Measurements from ENCODE around the gene NDUFB10. TPM values are rescaled to one million over a fixed set of nuclear protein-coding genes. Genes with fewer than 3 reads are reported as not detected.

NDUFB10 gene
- total and polyA plus RNA-seq, 2 donors from 2014 or later = 123 to 432 TPM

DNA sequence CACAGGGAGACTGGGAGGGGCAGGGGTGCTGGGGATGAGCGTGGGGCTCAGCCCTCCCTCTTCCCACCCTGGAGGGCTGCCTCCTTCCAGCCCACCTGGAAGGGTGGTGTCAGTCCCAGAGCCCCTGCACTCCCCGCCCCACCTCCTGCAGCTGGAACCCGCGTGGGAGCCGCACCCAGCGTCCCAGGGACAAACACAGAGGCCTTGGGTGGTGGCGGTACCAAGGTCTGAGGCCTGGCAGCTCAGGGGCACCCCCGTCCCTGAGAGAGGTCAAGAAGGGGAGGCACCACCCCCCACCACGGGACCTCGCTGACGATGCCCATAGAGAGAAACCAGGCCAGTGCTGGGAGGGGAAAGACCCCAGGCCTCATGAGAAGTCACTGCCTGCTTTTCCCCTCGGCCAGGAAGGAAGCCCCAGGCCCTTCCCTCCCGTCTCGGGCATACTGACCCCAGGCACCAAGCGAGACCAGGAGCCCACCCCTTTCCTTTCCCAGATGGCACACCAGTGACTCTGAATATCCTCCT lies 45.2 kb upstream of the NDUFB10 start:
- FAIRE-seq = no peak
- intact Hi-C loops (cut with DNase I) = no loop called here
- no peak overlapping the region for H3K9ac ChIP-seq (ENCODE audit: low read length in 3 of 3)
- H3K36me3 ChIP-seq (ENCODE audit: control insufficient read depth in 2 of 3, insufficient read depth in 3 of 3, low read length in 3 of 3) = no peaks in the 10 kb centered on the region
- TF ChIP-seq, protein P1, sequence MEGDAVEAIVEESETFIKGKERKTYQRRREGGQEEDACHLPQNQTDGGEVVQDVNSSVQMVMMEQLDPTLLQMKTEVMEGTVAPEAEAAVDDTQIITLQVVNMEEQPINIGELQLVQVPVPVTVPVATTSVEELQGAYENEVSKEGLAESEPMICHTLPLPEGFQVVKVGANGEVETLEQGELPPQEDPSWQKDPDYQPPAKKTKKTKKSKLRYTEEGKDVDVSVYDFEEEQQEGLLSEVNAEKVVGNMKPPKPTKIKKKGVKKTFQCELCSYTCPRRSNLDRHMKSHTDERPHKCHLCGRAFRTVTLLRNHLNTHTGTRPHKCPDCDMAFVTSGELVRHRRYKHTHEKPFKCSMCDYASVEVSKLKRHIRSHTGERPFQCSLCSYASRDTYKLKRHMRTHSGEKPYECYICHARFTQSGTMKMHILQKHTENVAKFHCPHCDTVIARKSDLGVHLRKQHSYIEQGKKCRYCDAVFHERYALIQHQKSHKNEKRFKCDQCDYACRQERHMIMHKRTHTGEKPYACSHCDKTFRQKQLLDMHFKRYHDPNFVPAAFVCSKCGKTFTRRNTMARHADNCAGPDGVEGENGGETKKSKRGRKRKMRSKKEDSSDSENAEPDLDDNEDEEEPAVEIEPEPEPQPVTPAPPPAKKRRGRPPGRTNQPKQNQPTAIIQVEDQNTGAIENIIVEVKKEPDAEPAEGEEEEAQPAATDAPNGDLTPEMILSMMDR (IDR thresholded peaks at IDR 0.05; ENCODE audit: borderline replicate concordance, extremely low read depth, insufficient read depth) = no peak
- peaks cover 9% of the 10 kb centered on the region for H3K27me3 ChIP-seq (ENCODE audit: control insufficient read depth, insufficient read depth, low read length)
- H3K4me3 ChIP-seq (ENCODE audit: low read length in 3 of 3) = no peak overlapping the region
- H3K4me1 ChIP-seq (ENCODE audit: control insufficient read depth in 2 of 3, insufficient read depth in 2 of 3, low read depth in 1 of 3, low read length in 3 of 3) = no peaks in the 10 kb centered on the region
- peak in 1 of 5 donors; percentile 49 for DNase-seq
- H3K27ac ChIP-seq (ENCODE audit: low read depth in 2 of 2, low read length in 2 of 2) = no peak overlapping the region
- no peaks in the 10 kb centered on the region for H3K9me3 ChIP-seq (ENCODE audit: control insufficient read depth in 2 of 3, insufficient read depth in 1 of 3, low read length in 3 of 3)

DNA sequence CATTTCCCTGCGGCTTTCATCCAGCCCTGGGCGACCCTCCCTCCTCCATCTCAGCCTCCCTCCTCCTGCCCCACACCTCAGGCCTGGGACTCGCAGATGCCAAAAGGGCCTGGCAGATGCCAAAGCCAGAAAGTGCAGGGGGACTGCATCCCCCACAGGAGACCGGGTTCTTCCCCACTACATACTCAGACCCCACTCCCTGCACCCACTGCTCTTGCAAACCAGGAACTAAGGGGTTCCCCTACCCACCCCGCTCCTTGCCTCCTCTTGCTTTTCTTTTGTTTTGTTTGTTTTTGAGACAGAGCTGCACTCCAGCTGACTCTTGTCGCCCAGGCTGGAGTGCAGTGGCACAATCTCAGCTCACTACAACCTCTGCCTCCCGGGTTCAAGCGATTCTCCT lies 44.4 kb upstream of the NDUFB10 start:
- Histone ChIP-seq H3K9me3 (ENCODE audit: control insufficient read depth in 2 of 3, insufficient read depth in 1 of 3, low read length in 3 of 3) (no peaks in the 10 kb centered on the region), H3K27me3 (ENCODE audit: control insufficient read depth, insufficient read depth, low read length) (peaks cover 14% of the 10 kb centered on the region), H3K27ac (ENCODE audit: low read depth in 2 of 2, low read length in 2 of 2) (no peak overlapping the region), H3K4me1 (ENCODE audit: control insufficient read depth in 2 of 3, insufficient read depth in 2 of 3, low read depth in 1 of 3, low read length in 3 of 3) (no peaks in the 10 kb centered on the region), H3K9ac (ENCODE audit: low read length in 3 of 3) (no peak overlapping the region), H3K4me3 (ENCODE audit: low read length in 3 of 3) (no peak overlapping the region), H3K36me3 (ENCODE audit: control insufficient read depth in 2 of 3, insufficient read depth in 3 of 3, low read length in 3 of 3) (no peaks in the 10 kb centered on the region)
- FAIRE-seq = no peak
- DNase-seq = no peak
- intact Hi-C loops (cut with DNase I) = no loop called here
- TF ChIP-seq, protein P1 (IDR thresholded peaks at IDR 0.05; ENCODE audit: borderline replicate concordance, extremely low read depth, insufficient read depth) = no peak

DNA sequence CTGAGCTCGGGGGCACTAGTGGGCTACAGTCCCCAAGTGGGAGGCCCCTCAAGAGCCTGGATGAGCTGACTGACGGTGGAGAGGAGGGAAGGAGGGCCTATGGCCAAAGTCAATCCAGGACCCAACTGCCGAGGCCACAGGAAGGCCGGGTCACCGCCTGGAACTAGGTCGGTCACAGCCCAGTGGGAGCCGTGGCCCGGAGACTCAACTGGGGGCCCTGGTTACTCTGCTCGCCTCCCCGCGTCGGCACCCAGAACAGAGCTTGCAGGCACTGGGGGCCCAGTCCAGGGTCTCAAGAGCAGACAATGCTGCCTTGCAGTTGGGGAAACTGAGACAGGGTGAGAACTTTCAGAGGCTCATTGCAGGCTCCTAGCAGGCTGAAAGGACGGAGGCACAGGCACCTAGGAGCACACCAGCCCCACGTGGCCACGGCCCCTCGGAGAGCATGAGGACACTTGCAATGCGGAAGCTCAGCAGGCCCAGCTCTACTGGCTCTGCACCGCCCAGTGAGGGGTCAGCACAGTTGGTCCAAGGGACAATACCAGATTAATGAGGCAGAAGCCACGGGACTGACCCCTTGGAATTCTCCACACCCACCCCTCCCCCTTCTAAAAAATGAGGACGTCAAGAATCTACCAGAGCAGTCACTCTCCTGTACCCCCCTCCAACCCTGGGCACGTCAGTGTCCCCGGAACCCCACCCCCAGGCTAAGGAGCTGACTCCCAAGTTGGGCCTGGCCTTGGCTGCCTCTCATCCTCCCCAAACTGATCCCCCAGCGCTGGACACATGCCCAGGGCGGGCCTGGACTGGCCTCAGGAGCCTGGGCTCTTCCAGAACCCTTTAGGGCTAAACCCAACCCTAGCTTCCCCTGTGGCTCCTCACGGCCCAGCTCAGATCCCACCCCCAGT lies 43.4 kb upstream of the NDUFB10 start:
- H3K27me3 ChIP-seq (ENCODE audit: control insufficient read depth, insufficient read depth, low read length) = peaks cover 23% of the 10 kb centered on the region
- H3K9ac ChIP-seq (ENCODE audit: low read length in 3 of 3) = no peak overlapping the region
- H3K4me3 ChIP-seq (ENCODE audit: low read length in 3 of 3) = no peak overlapping the region
- no peaks in the 10 kb centered on the region for H3K9me3 ChIP-seq (ENCODE audit: control insufficient read depth in 2 of 3, insufficient read depth in 1 of 3, low read length in 3 of 3)
- DNase-seq (peak in 1 of 5 donors; percentile 53), FAIRE-seq (no peak)
- no peak overlapping the region for H3K27ac ChIP-seq (ENCODE audit: low read depth in 2 of 2, low read length in 2 of 2)
- no peaks in the 10 kb centered on the region for H3K4me1 ChIP-seq (ENCODE audit: control insufficient read depth in 2 of 3, insufficient read depth in 2 of 3, low read depth in 1 of 3, low read length in 3 of 3)
- TF ChIP-seq, protein P1 (IDR thresholded peaks at IDR 0.05; ENCODE audit: borderline replicate concordance, extremely low read depth, insufficient read depth) = no peak
- intact Hi-C loops (cut with DNase I) = no loop called here
- H3K36me3 ChIP-seq (ENCODE audit: control insufficient read depth in 2 of 3, insufficient read depth in 3 of 3, low read length in 3 of 3) = no peaks in the 10 kb centered on the region
